ENCODE data around the gene CHST11. TPM values are rescaled to one million over a fixed set of nuclear protein-coding genes. Genes with fewer than 3 reads are reported as not detected.

Gene CHST11
- total RNA-seq, 1 experiment from 2014 or later = 0.25 TPM

DNA sequence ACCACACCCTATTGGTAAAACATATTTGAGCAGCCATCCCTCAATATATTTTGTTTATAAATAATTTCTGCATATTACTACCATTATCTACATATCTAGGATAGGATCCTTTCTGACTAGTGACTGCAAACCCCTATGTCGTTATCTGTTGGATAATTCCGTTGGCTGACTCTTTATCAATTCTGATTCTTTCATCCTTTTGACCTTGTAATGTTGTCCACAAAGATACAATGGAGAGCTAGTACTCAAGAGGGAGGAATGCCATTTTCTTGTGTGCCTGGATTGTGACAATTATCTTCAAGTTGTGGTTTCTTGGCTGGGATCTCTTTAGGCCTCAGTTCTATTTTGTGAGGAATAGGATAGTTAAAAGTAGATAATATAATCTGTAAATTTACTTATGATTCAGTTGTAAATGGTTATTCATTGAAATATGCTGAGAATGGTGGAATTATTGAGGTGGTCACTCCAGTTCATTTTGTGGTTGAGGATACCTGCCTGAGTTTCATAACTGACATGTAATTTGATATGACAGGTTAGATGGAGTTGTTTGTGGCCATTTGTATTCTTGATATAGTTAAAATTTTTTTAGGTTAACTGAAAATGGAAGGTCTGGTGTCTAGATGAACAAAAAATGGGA, 10.1 kb downstream of the CHST11 start:
- H3K4me1 ChIP-seq = no peaks in the 10 kb centered on the region
- no peak for DNase-seq
- no peaks in the 10 kb centered on the region for H3K36me3 Mint-ChIP-seq (ENCODE audit: insufficient read depth, unreplicated experiment)
- no peak overlapping the region for H3K4me3 Mint-ChIP-seq (ENCODE audit: unreplicated experiment)
- no peaks in the 10 kb centered on the region for H3K9me3 Mint-ChIP-seq (ENCODE audit: unreplicated experiment)
- CTCF ChIA-PET = no interaction called here
- H3K27me3 ChIP-seq (replicated peaks; ENCODE audit: control insufficient read depth, insufficient read depth, low read length) = no peaks in the 10 kb centered on the region
- peaks cover 22% of the 10 kb centered on the region for H3K27me3 Mint-ChIP-seq (ENCODE audit: insufficient read depth, unreplicated experiment)
- no peak overlapping the region for H3K4me3 ChIP-seq (ENCODE audit: low read depth, low read length)
- POLR2A ChIA-PET = no interaction called here
- TF ChIP-seq, protein P1, sequence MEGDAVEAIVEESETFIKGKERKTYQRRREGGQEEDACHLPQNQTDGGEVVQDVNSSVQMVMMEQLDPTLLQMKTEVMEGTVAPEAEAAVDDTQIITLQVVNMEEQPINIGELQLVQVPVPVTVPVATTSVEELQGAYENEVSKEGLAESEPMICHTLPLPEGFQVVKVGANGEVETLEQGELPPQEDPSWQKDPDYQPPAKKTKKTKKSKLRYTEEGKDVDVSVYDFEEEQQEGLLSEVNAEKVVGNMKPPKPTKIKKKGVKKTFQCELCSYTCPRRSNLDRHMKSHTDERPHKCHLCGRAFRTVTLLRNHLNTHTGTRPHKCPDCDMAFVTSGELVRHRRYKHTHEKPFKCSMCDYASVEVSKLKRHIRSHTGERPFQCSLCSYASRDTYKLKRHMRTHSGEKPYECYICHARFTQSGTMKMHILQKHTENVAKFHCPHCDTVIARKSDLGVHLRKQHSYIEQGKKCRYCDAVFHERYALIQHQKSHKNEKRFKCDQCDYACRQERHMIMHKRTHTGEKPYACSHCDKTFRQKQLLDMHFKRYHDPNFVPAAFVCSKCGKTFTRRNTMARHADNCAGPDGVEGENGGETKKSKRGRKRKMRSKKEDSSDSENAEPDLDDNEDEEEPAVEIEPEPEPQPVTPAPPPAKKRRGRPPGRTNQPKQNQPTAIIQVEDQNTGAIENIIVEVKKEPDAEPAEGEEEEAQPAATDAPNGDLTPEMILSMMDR (IDR thresholded peaks at IDR 0.05; ENCODE audit: insufficient read depth in 1 of 2, low read depth in 1 of 2, low read length in 1 of 2, severe bottlenecking in 1 of 2, unreplicated experiment in 1 of 2) = no peak
- H3K4me1 Mint-ChIP-seq (ENCODE audit: low read depth, unreplicated experiment) = no peaks in the 10 kb centered on the region
- no peaks in the 10 kb centered on the region for H3K36me3 ChIP-seq (ENCODE audit: control insufficient read depth, insufficient read depth, low read length)
- no peaks in the 10 kb centered on the region for H3K9me3 ChIP-seq
- intact Hi-C loops (cut with micrococcal nuclease; ENCODE audit: unreplicated experiment) = no loop called here
- no peak overlapping the region for H3K27ac Mint-ChIP-seq (ENCODE audit: unreplicated experiment)
- no TSS peak for BruUV-seq (replicated peaks)

DNA sequence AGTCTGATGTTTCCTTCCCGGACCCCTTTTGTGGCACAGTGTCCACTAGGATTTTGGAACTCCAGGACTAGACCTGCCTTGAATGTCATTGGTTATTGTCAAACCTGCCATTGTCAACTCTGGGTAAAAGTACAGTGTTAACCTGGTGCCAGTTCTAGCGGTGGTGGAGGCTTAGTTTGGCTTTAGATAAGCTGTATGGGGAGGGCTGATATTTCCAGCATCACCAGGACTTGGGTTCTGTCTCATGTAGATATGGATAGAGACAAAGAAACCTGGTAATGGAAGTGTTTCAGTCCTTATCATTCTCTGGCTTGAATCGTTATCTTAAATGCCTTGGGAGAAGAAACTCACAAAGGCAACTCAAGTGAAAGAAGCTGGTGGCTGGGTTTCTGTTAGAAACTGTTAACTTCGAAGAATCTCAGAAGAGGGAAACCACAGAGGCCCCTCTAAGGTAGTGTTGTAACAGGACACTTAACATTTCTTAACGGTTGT, 10.6 kb downstream of the CHST11 start:
- Histone ChIP-seq H3K36me3 (ENCODE audit: control insufficient read depth, insufficient read depth, low read length) (no peaks in the 10 kb centered on the region), H3K27me3 (replicated peaks; ENCODE audit: control insufficient read depth, insufficient read depth, low read length) (no peaks in the 10 kb centered on the region), H3K9me3 (no peaks in the 10 kb centered on the region), H3K4me1 (no peaks in the 10 kb centered on the region), H3K4me3 (ENCODE audit: low read depth, low read length) (no peak overlapping the region)
- no TSS peak for BruUV-seq (replicated peaks)
- Mint-ChIP-seq H3K4me1 (ENCODE audit: low read depth, unreplicated experiment) (no peaks in the 10 kb centered on the region), H3K27ac (ENCODE audit: unreplicated experiment) (no peak overlapping the region), H3K36me3 (ENCODE audit: insufficient read depth, unreplicated experiment) (no peaks in the 10 kb centered on the region), H3K9me3 (ENCODE audit: unreplicated experiment) (no peaks in the 10 kb centered on the region), H3K4me3 (ENCODE audit: unreplicated experiment) (no peak overlapping the region), H3K27me3 (ENCODE audit: insufficient read depth, unreplicated experiment) (peaks cover 24% of the 10 kb centered on the region)
- DNase-seq = no peak
- ChIA-PET CTCF (no interaction called here), POLR2A (no interaction called here)
- TF ChIP-seq, protein P1 (IDR thresholded peaks at IDR 0.05; ENCODE audit: insufficient read depth in 1 of 2, low read depth in 1 of 2, low read length in 1 of 2, severe bottlenecking in 1 of 2, unreplicated experiment in 1 of 2) = no peak
- intact Hi-C loops (cut with micrococcal nuclease; ENCODE audit: unreplicated experiment) = no loop called here

DNA sequence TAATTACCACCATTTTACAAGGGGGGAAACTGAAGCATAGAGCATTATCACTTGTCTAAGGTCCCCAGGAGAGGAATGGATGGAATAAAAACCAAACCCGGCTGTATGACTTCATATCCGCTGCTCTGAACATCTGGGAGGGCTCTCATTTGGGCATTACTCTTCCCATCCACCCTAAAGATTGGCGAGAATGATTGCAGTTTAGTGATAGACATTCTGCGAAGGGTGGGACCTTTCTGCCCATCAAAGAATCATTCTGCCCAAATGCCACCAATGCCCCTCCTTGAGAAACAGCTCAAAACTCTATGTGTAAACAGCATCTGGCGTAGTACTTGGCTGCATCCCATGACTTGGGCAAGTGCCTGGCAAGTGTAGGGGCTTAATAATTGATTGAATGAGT, 11.6 kb downstream of the CHST11 start:
- CTCF ChIA-PET = no interaction called here
- POLR2A ChIA-PET = no interaction called here
- Mint-ChIP-seq H3K9me3 (ENCODE audit: unreplicated experiment) (no peaks in the 10 kb centered on the region), H3K27me3 (ENCODE audit: insufficient read depth, unreplicated experiment) (peaks cover 28% of the 10 kb centered on the region), H3K27ac (ENCODE audit: unreplicated experiment) (no peak overlapping the region), H3K36me3 (ENCODE audit: insufficient read depth, unreplicated experiment) (no peaks in the 10 kb centered on the region), H3K4me1 (ENCODE audit: low read depth, unreplicated experiment) (no peaks in the 10 kb centered on the region), H3K4me3 (ENCODE audit: unreplicated experiment) (no peak overlapping the region)
- no TSS peak for BruUV-seq (replicated peaks)
- no peak overlapping the region for H3K4me3 ChIP-seq (ENCODE audit: low read depth, low read length)
- no peaks in the 10 kb centered on the region for H3K9me3 ChIP-seq
- TF ChIP-seq, protein P1 (IDR thresholded peaks at IDR 0.05; ENCODE audit: insufficient read depth in 1 of 2, low read depth in 1 of 2, low read length in 1 of 2, severe bottlenecking in 1 of 2, unreplicated experiment in 1 of 2) = no peak
- intact Hi-C loops (cut with micrococcal nuclease; ENCODE audit: unreplicated experiment) = no loop called here
- no peaks in the 10 kb centered on the region for H3K4me1 ChIP-seq
- no peak for DNase-seq
- H3K36me3 ChIP-seq (ENCODE audit: control insufficient read depth, insufficient read depth, low read length) = no peaks in the 10 kb centered on the region
- H3K27me3 ChIP-seq (replicated peaks; ENCODE audit: control insufficient read depth, insufficient read depth, low read length) = no peaks in the 10 kb centered on the region

Data from Caco-2 (cell line).